Neural cell (in vitro differentiated cells): Measurements from ENCODE around the gene EHMT1.
"Not testable (repeated sequence)": the region's sequence is repeated elsewhere in the genome, so short reads cannot be mapped to it uniquely, and the experiment has no call there.

Source experiments
- EP300 ChIP-seq: fragments of 450-650 bp; conservative IDR thresholded peaks from 2 replicates; pipeline ENCODE4 v1.6.1; 2014; ENCODE audit warnings: antibody characterized with exemption, mild to moderate bottlenecking, moderate library complexity; ENCODE audit not compliant: poor library complexity, severe bottlenecking
- EZH2 ChIP-seq: fragments of 200-600, 300-800 bp; shearing (Covaris generic), sonication (generic); IDR thresholded peaks from 2 replicates; pipeline ENCODE4 v1.6.1; 2014; ENCODE audit warnings: antibody characterized with exemption, low read length, borderline replicate concordance, mild to moderate bottlenecking; ENCODE audit not compliant: insufficient read depth, poor library complexity, severe bottlenecking
- MXI1 ChIP-seq: fragments of 450-650 bp; conservative IDR thresholded peaks from 2 replicates; pipeline ENCODE4 v1.6.1; 2014; ENCODE audit warnings: antibody characterized with exemption, mild to moderate bottlenecking; ENCODE audit not compliant: poor library complexity, severe bottlenecking
- POLR2AphosphoS5 ChIP-seq: IDR thresholded peaks from 2 replicates; pipeline ENCODE4 v1.6.1; 2012
- SMC3 ChIP-seq: fragments of 450-650 bp; conservative IDR thresholded peaks from 2 replicates; pipeline ENCODE4 v1.6.1; 2014; ENCODE audit warnings: antibody characterized with exemption, mild to moderate bottlenecking, moderate library complexity; ENCODE audit not compliant: poor library complexity
- TAF1 ChIP-seq: IDR thresholded peaks from 2 replicates; pipeline ENCODE4 v1.6.1; 2012; ENCODE audit warnings: low read depth
- TF ChIP-seq, protein P1 (sequence below): fragments of 450-650 bp; IDR thresholded peaks from 2 replicates; pipeline ENCODE4 v1.5.1; 2014; ENCODE audit warnings: antibody characterized with exemption, mild to moderate bottlenecking, moderate library complexity; ENCODE audit not compliant: poor library complexity, severe bottlenecking
- TF ChIP-seq, protein P2 (sequence below): IDR thresholded peaks from 2 replicates; pipeline ENCODE4 v1.6.1; 2012; ENCODE audit warnings: borderline replicate concordance

DNA sequence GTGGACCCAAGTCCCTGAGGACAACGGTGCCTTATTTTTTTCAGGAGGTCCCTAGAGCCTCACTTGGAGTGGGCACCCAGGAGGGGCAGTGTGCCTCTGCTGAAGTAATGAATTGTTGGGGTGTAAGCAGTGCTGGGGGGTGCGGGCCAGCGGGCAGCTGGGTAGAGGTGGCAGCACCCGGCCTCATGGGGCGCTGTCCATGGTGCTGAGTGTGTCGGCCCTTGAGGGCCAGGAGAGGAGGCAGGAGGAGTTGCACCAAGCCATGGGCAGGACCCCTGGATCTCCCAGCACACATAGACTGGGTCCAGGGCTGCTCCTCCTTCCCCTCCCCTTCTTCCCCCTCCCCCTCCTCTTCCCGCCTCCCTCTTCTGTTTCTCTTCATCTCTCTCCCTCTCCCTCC lies 265.7 kb downstream of the EHMT1 start:
- TF ChIP-seq, protein P1, sequence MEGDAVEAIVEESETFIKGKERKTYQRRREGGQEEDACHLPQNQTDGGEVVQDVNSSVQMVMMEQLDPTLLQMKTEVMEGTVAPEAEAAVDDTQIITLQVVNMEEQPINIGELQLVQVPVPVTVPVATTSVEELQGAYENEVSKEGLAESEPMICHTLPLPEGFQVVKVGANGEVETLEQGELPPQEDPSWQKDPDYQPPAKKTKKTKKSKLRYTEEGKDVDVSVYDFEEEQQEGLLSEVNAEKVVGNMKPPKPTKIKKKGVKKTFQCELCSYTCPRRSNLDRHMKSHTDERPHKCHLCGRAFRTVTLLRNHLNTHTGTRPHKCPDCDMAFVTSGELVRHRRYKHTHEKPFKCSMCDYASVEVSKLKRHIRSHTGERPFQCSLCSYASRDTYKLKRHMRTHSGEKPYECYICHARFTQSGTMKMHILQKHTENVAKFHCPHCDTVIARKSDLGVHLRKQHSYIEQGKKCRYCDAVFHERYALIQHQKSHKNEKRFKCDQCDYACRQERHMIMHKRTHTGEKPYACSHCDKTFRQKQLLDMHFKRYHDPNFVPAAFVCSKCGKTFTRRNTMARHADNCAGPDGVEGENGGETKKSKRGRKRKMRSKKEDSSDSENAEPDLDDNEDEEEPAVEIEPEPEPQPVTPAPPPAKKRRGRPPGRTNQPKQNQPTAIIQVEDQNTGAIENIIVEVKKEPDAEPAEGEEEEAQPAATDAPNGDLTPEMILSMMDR, result not testable (repeated sequence)
- not testable (repeated sequence) for TF ChIP-seq EZH2, POLR2AphosphoS5, TAF1, EP300, MXI1, SMC3
- TF ChIP-seq, protein P2, sequence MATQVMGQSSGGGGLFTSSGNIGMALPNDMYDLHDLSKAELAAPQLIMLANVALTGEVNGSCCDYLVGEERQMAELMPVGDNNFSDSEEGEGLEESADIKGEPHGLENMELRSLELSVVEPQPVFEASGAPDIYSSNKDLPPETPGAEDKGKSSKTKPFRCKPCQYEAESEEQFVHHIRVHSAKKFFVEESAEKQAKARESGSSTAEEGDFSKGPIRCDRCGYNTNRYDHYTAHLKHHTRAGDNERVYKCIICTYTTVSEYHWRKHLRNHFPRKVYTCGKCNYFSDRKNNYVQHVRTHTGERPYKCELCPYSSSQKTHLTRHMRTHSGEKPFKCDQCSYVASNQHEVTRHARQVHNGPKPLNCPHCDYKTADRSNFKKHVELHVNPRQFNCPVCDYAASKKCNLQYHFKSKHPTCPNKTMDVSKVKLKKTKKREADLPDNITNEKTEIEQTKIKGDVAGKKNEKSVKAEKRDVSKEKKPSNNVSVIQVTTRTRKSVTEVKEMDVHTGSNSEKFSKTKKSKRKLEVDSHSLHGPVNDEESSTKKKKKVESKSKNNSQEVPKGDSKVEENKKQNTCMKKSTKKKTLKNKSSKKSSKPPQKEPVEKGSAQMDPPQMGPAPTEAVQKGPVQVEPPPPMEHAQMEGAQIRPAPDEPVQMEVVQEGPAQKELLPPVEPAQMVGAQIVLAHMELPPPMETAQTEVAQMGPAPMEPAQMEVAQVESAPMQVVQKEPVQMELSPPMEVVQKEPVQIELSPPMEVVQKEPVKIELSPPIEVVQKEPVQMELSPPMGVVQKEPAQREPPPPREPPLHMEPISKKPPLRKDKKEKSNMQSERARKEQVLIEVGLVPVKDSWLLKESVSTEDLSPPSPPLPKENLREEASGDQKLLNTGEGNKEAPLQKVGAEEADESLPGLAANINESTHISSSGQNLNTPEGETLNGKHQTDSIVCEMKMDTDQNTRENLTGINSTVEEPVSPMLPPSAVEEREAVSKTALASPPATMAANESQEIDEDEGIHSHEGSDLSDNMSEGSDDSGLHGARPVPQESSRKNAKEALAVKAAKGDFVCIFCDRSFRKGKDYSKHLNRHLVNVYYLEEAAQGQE, result not testable (repeated sequence)
